ENCODE measurements around the gene ARHGAP29.

Gene ARHGAP29

GRCh38 chr1:94272388-94272787, 35.0 kb upstream of the ARHGAP29 start:
- H3K4me3 Mint-ChIP-seq = no peak overlapping the region
- CTCF ChIA-PET = no interaction called here
- no peaks in the 10 kb centered on the region for H3K4me1 Mint-ChIP-seq
- H3K36me3 Mint-ChIP-seq = no peaks in the 10 kb centered on the region
- H3K27me3 Mint-ChIP-seq = peaks cover 6% of the 10 kb centered on the region
- DNase-seq = no peak
- H3K9me3 Mint-ChIP-seq = no peaks in the 10 kb centered on the region
- no peak overlapping the region for H3K27ac Mint-ChIP-seq

GRCh38 chr1:94271373-94271772, 34.0 kb upstream of the ARHGAP29 start:
- no peak overlapping the region for H3K27ac Mint-ChIP-seq
- no peak for DNase-seq
- H3K36me3 Mint-ChIP-seq = no peaks in the 10 kb centered on the region
- CTCF ChIA-PET = no interaction called here
- peaks cover 6% of the 10 kb centered on the region for H3K27me3 Mint-ChIP-seq
- H3K4me1 Mint-ChIP-seq = no peaks in the 10 kb centered on the region
- H3K9me3 Mint-ChIP-seq = no peaks in the 10 kb centered on the region
- no peak overlapping the region for H3K4me3 Mint-ChIP-seq

GRCh38 chr1:94270801-94271203, 33.4 kb upstream of the ARHGAP29 start:
- Mint-ChIP-seq H3K36me3 (no peaks in the 10 kb centered on the region), H3K27me3 (peaks cover 2% of the 10 kb centered on the region), H3K27ac (no peak overlapping the region), H3K4me3 (no peak overlapping the region), H3K9me3 (no peaks in the 10 kb centered on the region), H3K4me1 (no peaks in the 10 kb centered on the region)
- DNase-seq = no peak
- CTCF ChIA-PET = no interaction called here

GRCh38 chr1:94269921-94270320, 32.5 kb upstream of the ARHGAP29 start:
- Mint-ChIP-seq H3K36me3 (no peaks in the 10 kb centered on the region), H3K27ac (no peak overlapping the region)
- CTCF ChIA-PET = no interaction called here

GRCh38 chr1:94265906-94266305, 28.5 kb upstream of the ARHGAP29 start:
- Mint-ChIP-seq H3K9me3 (no peaks in the 10 kb centered on the region), H3K27me3 (no peaks in the 10 kb centered on the region), H3K36me3 (no peaks in the 10 kb centered on the region), H3K4me1 (no peaks in the 10 kb centered on the region), H3K4me3 (no peak overlapping the region), H3K27ac (no peak overlapping the region)
- CTCF ChIA-PET = no interaction called here
- no peak for DNase-seq

More at GRCh38 chr1:94269921-94270320, 32.5 kb upstream of the ARHGAP29 start:
- Mint-ChIP-seq H3K4me3 (no peak overlapping the region), H3K27me3 (no peaks in the 10 kb centered on the region), H3K9me3 (no peaks in the 10 kb centered on the region), H3K4me1 (no peaks in the 10 kb centered on the region)
- DNase-seq = no peak

GRCh38 chr1:94265011-94265422, 27.6 kb upstream of the ARHGAP29 start:
- no peaks in the 10 kb centered on the region for H3K4me1 Mint-ChIP-seq
- H3K27me3 Mint-ChIP-seq = no peaks in the 10 kb centered on the region
- no peak for DNase-seq
- no peaks in the 10 kb centered on the region for H3K36me3 Mint-ChIP-seq
- no peak overlapping the region for H3K27ac Mint-ChIP-seq
- H3K4me3 Mint-ChIP-seq = no peak overlapping the region
- no peaks in the 10 kb centered on the region for H3K9me3 Mint-ChIP-seq
- CTCF ChIA-PET = no interaction called here

GRCh38 chr1:94260635-94261387, 23.4 kb upstream of the ARHGAP29 start:
- Mint-ChIP-seq H3K36me3 (no peaks in the 10 kb centered on the region), H3K9me3 (no peaks in the 10 kb centered on the region)
- CTCF ChIA-PET = no interaction called here

GRCh38 chr1:94259635-94260289, 22.4 kb upstream of the ARHGAP29 start:
- Mint-ChIP-seq H3K27ac (no peak overlapping the region), H3K4me3 (no peak overlapping the region), H3K4me1 (no peaks in the 10 kb centered on the region), H3K36me3 (no peaks in the 10 kb centered on the region), H3K27me3 (peaks cover 2% of the 10 kb centered on the region), H3K9me3 (no peaks in the 10 kb centered on the region)
- no peak for DNase-seq
- CTCF ChIA-PET = no interaction called here

More at GRCh38 chr1:94260635-94261387, 23.4 kb upstream of the ARHGAP29 start:
- no peak overlapping the region for H3K4me3 Mint-ChIP-seq
- no peaks in the 10 kb centered on the region for H3K27me3 Mint-ChIP-seq
- H3K4me1 Mint-ChIP-seq = no peaks in the 10 kb centered on the region
- no peak overlapping the region for H3K27ac Mint-ChIP-seq
- no peak for DNase-seq

GRCh38 chr1:94258873-94259331, 21.5 kb upstream of the ARHGAP29 start:
- Mint-ChIP-seq H3K27ac (no peak overlapping the region), H3K4me1 (no peaks in the 10 kb centered on the region), H3K9me3 (no peaks in the 10 kb centered on the region), H3K27me3 (peaks cover 8% of the 10 kb centered on the region), H3K36me3 (no peaks in the 10 kb centered on the region), H3K4me3 (no peak overlapping the region)
- DNase-seq = no peak
- CTCF ChIA-PET = no interaction called here

- Mint-ChIP-seq H3K36me3 (no peaks in the 10 kb centered on the region), H3K9me3 (no peaks in the 10 kb centered on the region), H3K27ac (no peak overlapping the region), H3K4me1 (no peaks in the 10 kb centered on the region), H3K27me3 (peaks cover 11% of the 10 kb centered on the region), H3K4me3 (no peak overlapping the region)
- CTCF ChIA-PET = no interaction called here
- DNase-seq = no peak
Observed at GRCh38 chr1:94257444-94257843, 20.1 kb upstream of the ARHGAP29 start.

GRCh38 chr1:94255476-94255875, 18.1 kb upstream of the ARHGAP29 start:
- H3K4me1 Mint-ChIP-seq = no peaks in the 10 kb centered on the region
- no peaks in the 10 kb centered on the region for H3K36me3 Mint-ChIP-seq
- CTCF ChIA-PET = no interaction called here
- H3K27me3 Mint-ChIP-seq = peaks cover 11% of the 10 kb centered on the region
- no peak for DNase-seq
- no peak overlapping the region for H3K27ac Mint-ChIP-seq
- no peak overlapping the region for H3K4me3 Mint-ChIP-seq
- H3K9me3 Mint-ChIP-seq = no peaks in the 10 kb centered on the region

- Mint-ChIP-seq H3K27me3 (peaks cover 23% of the 10 kb centered on the region), H3K27ac (no peak overlapping the region), H3K9me3 (no peaks in the 10 kb centered on the region), H3K4me3 (no peak overlapping the region), H3K36me3 (no peaks in the 10 kb centered on the region), H3K4me1 (no peaks in the 10 kb centered on the region)
- DNase-seq = no peak
- CTCF ChIA-PET = no interaction called here
Observed at GRCh38 chr1:94254073-94254810, 16.9 kb upstream of the ARHGAP29 start.

GRCh38 chr1:94253456-94254017, 16.2 kb upstream of the ARHGAP29 start:
- no peaks in the 10 kb centered on the region for H3K36me3 Mint-ChIP-seq
- DNase-seq = no peak
- H3K9me3 Mint-ChIP-seq = no peaks in the 10 kb centered on the region
- H3K27ac Mint-ChIP-seq = no peak overlapping the region
- H3K27me3 Mint-ChIP-seq = peaks cover 30% of the 10 kb centered on the region
- no peak overlapping the region for H3K4me3 Mint-ChIP-seq
- CTCF ChIA-PET = no interaction called here
- H3K4me1 Mint-ChIP-seq = no peaks in the 10 kb centered on the region

GRCh38 chr1:94250341-94250740, 13.0 kb upstream of the ARHGAP29 start:
- H3K27me3 Mint-ChIP-seq = peaks cover 57% of the 10 kb centered on the region
- peaks cover 11% of the 10 kb centered on the region for H3K4me1 Mint-ChIP-seq
- no peak overlapping the region for H3K4me3 Mint-ChIP-seq
- DNase-seq = no peak
- H3K27ac Mint-ChIP-seq = no peak overlapping the region
- CTCF ChIA-PET = no interaction called here
- no peaks in the 10 kb centered on the region for H3K9me3 Mint-ChIP-seq
- H3K36me3 Mint-ChIP-seq = peaks cover 2% of the 10 kb centered on the region
